ENCODE data around the gene KHDRBS2.

- TF ChIP-seq CTCF (IDR thresholded peaks at IDR 0.05) = no peak
- TF ChIP-seq POLR2A (IDR thresholded peaks at IDR 0.05) = no peak
Observed at GRCh38 chr6:62217866-62218265, 68.2 kb downstream of the KHDRBS2 start.

Data from Peyer's patch (tissue), 4 donors.